Activated gamma-delta T cell (primary cell): Measurements from ENCODE around the gene PC.
A peak's percentile ranks its signal among the peaks of the same experiment; 100 is the strongest.
"Not testable (repeated sequence)": the region's sequence is repeated elsewhere in the genome, so short reads cannot be mapped to it uniquely, and the experiment has no call there.

Experiments used
- DNase-seq: peaks from one replicate; lab custom pipeline; 2025; lab: John Stamatoyannopoulos, UW

Gene PC

DNA sequence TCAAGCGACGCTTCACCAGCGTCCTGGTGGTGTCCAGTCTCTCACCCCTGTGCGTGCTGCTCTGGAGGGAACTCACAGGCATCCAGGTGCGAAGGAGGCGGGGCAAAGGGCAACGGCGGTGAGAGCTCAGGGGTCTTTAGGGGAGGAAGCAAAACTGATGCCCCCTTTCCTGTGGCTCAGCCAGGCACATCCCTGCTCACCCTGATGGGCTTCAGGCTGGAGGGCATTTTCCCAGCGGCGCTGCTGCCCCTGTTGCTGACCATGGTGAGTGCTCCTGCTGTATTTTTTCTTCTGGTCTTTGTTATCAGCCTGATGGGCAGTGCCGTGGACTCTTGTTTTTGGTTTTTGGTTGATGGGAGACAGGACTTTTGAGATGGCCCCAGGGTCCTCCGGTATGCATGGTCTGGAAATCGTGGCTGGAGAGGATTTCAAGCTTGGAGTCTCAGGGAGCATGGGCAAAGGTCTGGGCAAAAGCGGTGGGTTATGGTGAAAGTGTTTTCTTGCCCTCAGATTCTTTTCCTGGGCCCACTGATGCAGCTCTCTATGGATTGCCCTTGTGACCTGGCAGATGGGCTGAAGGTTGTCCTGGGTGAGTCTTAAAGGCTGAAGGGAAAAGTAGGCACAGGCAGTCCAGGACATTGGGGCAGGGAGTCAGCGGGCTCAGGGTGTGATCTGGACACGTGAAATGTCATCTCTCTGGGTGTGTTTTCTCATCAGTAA, 114.2 kb downstream of the PC start:
- no peak for DNase-seq

DNA sequence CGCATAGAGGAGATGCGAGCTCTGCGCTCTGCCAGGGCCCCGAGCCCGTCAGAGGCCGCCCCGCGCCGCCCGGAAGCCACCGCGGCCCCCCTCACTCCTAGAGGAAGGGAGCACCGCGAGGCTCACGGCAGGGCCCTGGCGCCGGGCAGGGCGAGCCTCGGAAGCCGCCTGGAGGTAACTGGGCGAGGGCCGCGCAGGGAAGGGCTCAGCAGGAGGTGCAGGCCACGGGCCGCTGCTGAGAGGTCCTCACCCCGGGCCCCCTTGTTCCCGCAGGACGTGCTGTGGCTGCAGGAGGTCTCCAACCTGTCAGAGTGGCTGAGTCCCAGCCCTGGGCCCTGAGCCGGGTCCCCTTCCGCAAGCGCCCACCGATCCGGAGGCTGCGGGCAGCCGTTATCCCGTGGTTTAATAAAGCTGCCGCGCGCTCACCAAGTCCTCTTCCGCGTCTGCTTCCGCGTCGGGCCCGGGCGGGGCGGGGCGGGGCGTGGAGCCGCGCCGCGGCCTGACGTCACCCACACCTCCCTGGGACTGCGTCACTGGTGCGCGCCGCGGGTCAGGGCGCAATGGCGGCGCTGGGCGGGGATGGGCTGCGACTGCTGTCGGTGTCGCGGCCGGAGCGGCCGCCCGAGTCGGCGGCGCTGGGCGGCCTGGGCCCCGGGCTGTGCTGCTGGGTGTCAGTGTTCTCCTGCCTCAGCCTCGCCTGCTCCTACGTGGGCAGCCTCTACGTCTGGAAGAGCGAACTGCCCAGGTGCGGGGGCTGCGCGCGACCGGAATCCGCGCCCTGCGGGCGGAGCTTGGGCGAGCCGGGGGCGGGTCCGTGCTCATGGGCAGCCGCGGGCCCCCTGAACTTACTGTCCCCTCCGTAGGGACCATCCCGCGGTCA, 115.0 kb downstream of the PC start, which contains the start of gene RCE1:
RCE1 (plus strand) TSS at position 546 of the 880 bp plus-strand sequence; CDS start at position 561, 15 bp downstream.
- peak; percentile 92 for DNase-seq

DNA sequence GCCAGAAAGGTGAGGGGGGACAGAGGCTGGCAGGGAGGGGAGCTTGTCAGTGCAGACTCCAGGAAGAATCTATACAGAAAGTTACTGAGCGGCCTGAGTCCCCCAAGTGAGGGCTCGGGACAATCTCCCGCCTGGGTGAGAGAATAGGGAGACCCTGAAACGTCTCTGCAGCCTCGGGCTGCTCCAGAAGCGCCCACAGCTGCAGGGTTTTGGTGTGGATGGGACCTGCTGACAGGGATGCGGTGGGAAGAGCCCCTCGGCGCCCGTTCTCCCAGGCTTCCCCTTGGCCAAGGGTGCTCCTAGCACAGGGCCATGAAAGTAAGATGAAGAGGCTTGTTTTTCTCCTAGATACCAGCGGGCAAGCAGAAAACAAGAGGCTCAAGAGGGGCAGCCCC, 115.7 kb downstream of the PC start:
- DNase-seq = no peak

DNA sequence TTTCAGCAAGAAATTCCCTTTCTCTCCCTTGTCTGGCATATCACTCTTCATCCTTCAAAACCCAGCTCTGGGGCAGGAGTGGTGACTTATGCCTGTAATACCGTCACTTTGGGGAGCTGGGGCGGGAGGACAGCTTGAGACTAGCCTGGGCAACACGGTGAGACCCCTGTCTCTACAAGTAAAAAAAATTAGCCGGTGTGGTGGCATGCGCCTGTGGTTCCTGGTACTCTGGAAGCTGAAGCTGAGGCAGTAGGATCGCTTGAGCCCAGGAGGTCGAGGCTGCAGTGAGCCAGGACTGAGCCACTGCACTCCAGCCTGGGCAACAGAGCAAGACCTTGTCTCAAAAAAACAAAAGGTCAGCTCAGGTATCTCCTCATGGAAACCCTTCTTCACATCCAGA, 116.3 kb downstream of the PC start:
- DNase-seq = no peak

DNA sequence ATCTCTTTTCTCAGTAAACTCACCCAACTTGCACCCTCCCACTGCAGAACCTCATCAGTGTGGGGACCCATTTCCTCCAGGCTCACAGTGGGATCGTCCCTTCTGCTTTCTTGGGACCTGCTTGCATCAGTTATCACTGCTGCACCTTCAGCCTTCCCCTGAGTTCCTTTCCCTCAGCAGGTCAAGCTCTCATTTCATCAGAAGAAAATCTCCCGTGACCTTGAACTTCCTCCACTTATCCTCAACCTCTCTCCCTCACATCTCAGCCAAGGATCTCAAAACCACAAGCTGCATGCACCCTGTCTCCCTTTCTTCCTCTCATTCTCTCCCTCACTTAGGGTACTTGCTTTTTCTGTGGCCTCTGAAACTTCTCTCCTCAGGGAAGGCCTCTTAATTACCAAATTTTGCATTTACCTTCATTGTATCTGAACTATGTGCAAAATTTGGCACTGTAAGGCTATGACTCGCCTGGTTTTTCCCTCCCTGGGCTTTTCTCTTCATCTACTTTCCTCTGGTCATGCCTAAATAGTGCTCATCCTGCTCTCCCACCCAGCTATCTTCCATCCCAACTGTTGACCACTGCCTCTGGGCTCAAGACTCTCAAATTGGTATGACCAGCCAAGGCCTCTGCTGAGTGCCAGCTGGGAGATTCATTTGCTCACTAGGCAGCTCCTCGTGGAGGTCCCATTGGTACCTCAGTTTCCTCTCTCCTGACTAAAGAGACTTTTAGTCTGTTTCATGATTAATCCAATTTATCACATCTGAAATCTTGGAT, 117.7 kb downstream of the PC start:
- DNase-seq = no peak

DNA sequence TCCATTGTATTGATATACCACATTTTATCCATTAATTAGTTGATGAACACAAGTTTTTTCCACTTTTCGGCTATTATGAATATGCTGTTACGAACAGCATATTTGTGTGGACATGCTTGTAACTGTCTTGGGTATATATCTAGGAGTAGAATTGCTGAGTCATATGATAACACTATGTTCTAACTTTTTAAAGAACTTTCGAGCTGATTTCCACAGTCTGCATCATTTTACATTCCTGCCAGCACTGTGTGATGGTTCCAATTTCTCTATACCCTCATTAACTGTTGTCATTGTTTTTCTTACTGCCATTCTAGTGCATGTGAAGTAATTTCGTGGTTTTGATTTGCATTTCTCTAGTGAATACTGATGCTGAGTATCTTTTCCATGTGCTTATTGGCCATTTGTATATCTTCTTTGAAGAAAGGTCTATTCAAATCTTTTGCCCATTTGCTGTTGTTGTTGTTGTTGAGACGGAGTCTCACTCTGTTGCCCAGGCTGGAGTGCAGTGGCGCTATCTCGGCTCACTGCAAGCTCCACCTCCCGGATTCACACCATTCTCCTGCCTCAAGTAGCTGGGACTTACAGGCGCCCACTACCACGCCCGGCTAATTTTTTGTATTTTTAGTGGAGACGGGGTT, 122.3 kb downstream of the PC start:
- no peak for DNase-seq

DNA sequence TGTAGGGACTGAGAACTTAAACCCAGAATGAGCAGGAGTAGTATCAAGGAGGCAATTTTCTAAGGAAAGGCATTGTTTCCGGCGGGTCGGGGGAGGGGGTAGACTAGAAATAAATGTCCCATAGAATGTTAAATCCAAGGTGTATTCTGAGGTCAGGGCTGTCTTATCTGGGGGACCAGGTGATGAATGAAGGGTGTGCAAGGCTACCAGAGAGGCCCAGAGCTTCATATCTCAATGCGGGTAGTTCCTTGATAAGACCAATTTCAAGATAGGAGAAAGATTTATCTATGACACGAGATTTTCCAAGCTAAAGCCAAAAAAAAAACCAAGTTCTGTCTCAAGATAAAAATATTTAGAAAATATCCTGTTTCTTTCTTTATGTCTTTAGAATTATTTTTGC, 123.2 kb downstream of the PC start:
- no peak for DNase-seq

DNA sequence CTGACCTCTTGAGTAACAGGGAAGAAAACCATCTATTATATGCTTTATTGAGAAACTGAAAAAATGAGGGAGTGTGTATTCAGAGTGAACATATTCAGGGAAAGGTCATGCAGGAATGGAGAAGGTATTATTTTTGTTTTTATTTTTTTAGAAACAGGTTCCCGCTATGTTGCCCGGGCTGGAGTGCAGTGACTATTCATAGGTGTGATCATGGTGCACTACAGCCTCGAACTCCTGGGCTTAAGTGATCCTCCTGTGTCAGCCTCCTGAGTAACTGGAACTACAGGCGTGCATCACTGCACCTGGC, 123.7 kb downstream of the PC start:
- no peak for DNase-seq

DNA sequence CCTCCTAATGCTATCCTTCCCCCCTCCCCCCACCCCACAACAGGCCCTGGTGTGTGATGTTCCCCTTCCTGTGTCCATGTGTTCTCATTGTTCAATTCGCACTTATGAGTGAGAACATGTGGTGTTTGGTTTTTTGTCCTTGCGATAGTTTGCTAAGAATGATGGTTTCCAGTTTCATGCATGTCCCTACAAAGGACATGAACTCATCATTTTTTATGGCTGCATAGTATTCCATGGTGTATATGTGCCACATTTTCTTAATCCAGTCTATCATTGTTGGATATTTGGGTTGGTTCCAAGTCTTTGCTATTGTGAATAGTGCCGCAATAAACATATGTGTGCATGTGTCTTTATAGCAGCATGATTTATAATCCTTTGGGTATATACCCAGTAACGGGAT, 133.6 kb downstream of the PC start:
- not testable (repeated sequence) for DNase-seq

DNA sequence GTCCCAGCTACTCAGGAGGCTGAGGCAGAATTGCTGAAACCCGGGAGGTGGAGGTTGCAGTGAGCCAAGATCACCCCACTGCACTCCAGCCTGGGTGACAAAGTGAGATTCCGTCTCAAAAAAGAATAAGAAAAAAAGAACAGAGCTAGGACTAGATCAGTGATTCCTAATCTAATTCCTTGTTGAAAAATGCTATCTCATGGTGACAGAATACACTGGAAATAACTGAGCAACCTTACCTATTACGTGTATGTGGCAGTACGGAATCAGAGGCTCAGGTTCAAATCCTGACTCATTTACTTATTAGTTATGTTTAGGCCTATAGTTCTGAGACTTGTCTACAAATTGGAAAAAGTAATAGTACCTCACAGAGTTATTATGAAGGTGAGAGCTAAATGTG, 134.5 kb downstream of the PC start:
- no peak for DNase-seq

DNA sequence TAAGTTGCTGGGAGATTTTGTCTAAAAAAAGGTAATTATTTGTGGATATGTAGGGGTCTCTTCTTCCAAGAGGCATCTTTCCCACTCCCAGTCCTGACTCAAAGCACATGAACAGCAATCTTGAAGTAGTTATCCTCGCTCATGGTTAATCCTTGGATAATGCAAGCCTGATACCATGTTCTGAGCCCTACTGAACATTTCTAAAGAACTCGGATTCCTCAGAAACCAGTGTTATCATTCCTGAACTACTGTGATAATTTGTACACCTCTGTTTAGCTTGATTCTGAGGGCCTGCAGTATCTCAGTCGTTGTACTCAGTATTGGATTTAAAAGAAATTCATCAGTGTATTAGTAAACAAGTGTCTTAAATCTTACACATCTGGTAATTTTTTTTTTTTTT, 137.3 kb downstream of the PC start:
- DNase-seq = no peak

DNA sequence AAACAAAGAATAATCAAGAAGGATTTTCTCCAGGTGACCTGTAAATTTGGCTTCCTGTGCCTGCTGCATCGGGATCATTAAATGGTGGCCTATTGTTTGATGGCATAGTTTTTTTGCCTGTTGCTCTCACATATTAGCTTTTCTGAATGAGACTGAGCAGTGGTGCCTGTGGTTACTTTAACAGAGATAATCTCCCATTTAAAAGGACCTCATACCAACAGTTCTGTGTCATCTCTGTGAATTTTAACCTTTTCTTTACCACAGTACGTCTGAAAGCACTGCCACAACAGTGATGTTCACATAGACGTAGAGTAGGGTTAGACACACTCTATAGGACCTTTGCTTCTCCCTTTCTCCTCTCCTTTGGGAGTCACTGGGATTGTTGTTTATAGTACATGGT, 137.8 kb downstream of the PC start:
- no peak for DNase-seq

DNA sequence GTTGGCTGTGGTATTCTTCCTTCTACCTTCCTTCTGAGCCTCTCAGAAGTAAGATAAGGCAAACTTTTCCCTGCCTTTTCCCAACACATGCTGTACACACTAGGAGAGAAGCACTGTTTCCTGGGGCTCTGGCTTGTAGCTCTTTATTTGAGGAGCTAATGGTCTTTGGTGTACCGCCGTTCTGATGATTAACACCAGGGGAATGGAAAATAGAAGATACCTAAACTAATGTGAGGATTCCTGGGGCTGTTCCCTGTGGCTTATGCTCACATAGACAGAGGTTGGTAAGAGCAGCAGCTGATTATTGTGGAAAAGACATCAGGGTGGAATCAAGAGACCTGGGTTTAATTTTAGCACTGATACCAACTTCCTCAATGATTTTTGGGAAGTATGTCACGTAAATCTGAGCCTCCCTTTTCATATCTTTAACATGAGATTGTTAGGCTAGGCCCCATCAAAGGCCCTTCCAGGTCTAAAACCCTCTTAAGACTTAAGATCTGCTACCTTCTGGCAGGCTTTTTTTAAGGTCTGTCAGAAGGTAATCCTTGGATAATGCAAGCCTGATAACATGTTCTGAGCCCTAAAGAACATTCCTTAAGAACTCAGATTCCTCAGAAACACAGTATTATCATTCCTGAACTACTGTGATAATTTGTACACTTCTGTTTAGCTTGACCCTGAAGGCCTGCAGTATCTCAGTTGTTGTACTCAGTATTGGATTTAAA, 139.8 kb downstream of the PC start:
- DNase-seq = no peak

DNA sequence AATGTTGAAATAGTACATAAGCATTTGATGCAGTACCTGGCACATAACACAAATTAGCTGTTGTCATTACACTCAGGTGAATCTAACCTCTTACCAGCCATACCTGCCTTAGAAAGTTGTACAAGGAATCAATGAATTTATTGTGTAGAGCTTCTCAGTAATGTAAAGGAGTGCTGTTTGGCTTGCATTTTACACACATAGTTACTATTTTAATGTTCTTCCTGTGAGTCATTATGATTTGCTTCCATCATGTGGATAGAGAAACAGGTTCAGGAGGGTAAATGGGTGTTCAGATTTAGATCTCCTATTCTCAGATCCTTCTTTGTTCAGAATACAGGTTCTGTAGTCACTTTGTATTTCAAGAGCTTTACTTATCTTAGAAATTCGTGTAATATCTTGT, 142.5 kb downstream of the PC start:
- no peak for DNase-seq

DNA sequence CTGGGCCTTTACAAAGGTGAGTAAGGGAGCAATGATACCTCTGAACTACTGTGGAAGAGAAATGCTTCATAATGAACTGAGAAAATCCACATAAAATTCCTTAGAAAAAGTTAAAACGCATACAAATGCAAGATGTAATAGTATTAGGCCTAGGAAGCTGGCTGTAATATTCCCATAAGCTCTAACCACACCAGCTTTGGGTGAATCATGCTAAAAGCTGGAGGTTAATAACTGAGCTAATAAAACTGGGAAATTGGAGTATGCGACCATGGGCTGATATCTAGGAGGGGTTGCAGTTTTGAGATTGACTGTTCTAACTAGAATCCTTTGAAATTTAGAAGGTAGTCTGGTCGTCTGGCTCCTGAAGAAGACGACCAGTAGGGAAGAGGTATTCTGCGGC, 143.5 kb downstream of the PC start:
- DNase-seq = no peak

DNA sequence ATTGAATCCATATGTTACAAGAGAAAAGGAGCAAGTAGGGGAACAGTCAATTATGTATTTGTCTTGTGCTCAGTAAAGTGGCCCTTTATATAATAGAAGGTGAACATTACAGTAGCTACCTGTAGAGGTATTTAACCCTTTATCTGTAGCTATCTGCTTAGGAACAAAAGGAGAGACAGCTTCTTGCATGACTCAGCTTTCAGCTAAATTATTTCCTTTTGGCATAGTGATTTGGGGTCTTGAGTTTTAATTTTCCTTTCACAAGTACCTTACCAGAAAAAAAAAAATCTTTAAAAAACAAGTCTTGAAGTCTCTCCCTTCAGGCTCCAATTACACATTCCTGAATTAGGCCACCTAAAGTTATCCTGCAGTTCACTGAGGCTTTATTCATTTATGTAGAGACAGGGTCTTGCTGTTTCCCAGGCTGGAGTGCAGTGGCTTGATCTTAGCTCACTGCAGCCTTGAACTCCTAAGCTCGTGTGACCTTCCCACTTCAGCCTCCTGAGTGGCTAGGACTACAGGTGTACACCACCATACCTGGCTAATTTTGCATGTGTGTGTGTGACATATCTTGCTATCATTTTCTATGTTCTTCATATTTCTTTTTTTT, 147.5 kb downstream of the PC start:
- no peak for DNase-seq

DNA sequence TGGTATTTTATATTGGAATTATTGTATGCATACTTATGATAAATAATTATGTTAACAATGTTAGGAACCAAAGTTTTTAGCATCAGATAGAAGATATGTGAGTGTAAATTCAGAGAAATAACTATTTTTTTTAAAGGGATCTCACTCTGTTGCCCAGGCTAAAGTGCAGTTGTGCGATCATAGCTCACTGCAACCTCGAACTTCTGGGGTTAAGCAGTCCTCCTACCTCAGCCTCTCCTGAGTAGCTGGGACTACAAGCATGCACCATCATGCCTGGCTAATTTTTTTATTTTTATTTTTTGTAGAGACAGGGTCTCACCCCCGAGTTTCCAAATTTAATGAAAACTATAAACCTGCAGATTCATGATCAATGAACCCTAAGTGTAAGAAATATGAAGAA, 148.6 kb downstream of the PC start:
- no peak for DNase-seq

DNA sequence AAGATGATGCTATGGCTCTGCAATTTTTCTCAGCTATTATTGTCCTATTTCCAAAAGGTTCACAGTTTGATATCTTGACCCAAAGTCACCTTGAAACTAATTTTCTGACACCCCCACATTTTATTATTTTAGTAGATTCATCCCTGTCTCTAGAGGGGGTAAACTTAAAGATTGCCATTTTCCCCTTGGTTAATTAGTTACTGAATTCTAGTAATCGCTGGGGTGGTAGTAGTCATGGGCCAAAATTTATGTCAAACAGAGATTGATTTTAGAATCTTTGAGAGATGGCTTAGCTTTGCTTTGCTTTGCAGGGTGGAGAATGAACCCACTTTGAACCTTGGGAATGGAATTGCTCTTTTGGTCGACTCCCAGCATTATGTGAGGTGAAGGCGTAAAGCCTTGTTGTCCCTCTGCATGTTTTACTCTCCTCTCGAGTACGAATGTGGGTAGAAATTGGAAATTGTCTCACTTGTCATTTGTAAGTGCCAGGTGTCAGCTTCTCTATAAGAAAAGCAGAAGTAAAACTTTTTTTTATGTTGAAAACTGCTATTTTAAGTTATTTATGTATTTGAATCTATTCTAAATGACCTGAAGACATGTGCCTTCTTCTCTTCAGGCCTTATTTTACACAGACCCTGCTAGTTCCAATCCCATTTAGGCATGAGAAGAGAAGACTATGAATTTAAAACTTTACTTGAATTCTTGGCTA, 157.3 kb downstream of the PC start:
- no peak for DNase-seq

DNA sequence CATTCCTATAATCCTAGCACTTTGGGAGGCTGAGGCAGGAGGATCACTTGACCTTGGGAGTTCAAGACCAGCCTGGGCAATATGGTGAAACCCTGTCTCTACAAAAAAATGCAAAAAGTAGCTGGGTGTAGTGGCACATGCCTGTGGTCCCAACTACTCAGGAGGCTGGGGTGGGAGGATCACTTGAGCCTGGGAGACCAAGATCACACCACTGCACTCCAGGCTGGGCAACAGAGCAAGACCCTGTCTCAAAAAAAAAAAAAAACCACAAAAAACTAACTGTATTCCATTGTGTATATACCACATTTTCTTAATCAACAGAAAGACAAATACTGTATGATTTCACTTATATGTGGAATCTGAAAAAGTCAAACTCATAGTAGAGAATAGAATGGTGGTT, 158.4 kb downstream of the PC start:
- DNase-seq = not testable (repeated sequence)
